Measurements from ENCODE around the gene VSTM2B.

GRCh38 chr19:29552454-29553280 is 26.9 kb downstream of the VSTM2B start:
- TF ChIP-seq CTCF (conservative IDR thresholded peaks at IDR 0.05; ENCODE audit: low read depth, low read length) (no peak), POLR2A (IDR thresholded peaks at IDR 0.05; ENCODE audit: low read depth, low read length) (no peak), BHLHE40 (IDR thresholded peaks at IDR 0.05; ENCODE audit: low read depth, low read length) (no peak), CEBPB (IDR thresholded peaks at IDR 0.05; ENCODE audit: low read depth, low read length) (no peak)

Data from IMR-90 (cell line).